ENCODE results near the gene TPP1.

DNA sequence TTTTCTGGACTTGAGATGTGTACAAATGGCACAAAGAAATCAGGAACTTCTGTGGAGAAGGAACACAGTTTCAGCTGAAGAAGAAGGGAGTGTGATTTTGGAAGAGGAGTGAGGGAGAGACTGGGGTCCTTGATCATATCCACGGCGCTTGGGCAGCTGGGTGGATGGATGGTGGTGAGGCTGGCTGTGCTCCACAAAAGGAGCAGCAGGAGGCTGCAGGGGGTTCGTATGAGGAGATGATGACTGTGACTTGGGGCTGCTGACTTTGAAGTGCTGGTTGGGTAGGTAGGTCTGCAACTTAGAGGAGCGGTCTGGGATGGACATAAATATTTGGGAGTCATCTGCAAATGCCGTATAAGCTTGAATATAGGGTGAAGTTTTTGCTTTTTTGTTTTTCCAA is 37.7 kb upstream of the TPP1 start:
- TF ChIP-seq E2F5 (CRISPR knock-in tag; IDR thresholded peaks at IDR 0.05) (no peak), SP1 (CRISPR knock-in tag; IDR thresholded peaks at IDR 0.05) (no peak), POLR2AphosphoS2 (IDR thresholded peaks at IDR 0.05; ENCODE audit: low read length) (no peak), NR2C2 (CRISPR knock-in tag; IDR thresholded peaks at IDR 0.05) (no peak), NR2C2 (tag; IDR thresholded peaks at IDR 0.05) (no peak), ZNF354B (CRISPR knock-in tag; IDR thresholded peaks at IDR 0.05) (no peak), ESRRA (IDR thresholded peaks at IDR 0.05; ENCODE audit: borderline replicate concordance, low read depth) (no peak), EZH2 (IDR thresholded peaks at IDR 0.05; ENCODE audit: borderline replicate concordance, low read depth, low read length) (no peak), ZNF121 (CRISPR knock-in tag; conservative IDR thresholded peaks at IDR 0.05) (no peak), HDAC2 (IDR thresholded peaks at IDR 0.05) (no peak)
- TF ChIP-seq, protein P1, sequence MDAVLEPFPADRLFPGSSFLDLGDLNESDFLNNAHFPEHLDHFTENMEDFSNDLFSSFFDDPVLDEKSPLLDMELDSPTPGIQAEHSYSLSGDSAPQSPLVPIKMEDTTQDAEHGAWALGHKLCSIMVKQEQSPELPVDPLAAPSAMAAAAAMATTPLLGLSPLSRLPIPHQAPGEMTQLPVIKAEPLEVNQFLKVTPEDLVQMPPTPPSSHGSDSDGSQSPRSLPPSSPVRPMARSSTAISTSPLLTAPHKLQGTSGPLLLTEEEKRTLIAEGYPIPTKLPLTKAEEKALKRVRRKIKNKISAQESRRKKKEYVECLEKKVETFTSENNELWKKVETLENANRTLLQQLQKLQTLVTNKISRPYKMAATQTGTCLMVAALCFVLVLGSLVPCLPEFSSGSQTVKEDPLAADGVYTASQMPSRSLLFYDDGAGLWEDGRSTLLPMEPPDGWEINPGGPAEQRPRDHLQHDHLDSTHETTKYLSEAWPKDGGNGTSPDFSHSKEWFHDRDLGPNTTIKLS (IDR thresholded peaks at IDR 0.05; ENCODE audit: borderline replicate concordance, low read depth): no peak
- TF ChIP-seq, protein P2, sequence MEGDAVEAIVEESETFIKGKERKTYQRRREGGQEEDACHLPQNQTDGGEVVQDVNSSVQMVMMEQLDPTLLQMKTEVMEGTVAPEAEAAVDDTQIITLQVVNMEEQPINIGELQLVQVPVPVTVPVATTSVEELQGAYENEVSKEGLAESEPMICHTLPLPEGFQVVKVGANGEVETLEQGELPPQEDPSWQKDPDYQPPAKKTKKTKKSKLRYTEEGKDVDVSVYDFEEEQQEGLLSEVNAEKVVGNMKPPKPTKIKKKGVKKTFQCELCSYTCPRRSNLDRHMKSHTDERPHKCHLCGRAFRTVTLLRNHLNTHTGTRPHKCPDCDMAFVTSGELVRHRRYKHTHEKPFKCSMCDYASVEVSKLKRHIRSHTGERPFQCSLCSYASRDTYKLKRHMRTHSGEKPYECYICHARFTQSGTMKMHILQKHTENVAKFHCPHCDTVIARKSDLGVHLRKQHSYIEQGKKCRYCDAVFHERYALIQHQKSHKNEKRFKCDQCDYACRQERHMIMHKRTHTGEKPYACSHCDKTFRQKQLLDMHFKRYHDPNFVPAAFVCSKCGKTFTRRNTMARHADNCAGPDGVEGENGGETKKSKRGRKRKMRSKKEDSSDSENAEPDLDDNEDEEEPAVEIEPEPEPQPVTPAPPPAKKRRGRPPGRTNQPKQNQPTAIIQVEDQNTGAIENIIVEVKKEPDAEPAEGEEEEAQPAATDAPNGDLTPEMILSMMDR (IDR thresholded peaks at IDR 0.05 in 2 of 3, conservative IDR thresholded peaks at IDR 0.05 in 1 of 3; ENCODE audit: insufficient read depth in 2 of 3, low read depth in 1 of 3, low read length in 3 of 3): no peak

Measured in K562 (cell line).